GM18511 (cell line): ENCODE measurements around the gene WDR7.

Experiments used
- ATAC-seq: cut with Tn5 transposase; IDR thresholded peaks from one replicate; pipeline ENCODE4 v1.9.1; 2021; ENCODE audit warnings: mild to moderate bottlenecking, moderate library complexity; ENCODE audit not compliant: unreplicated experiment

The WDR7 gene

DNA sequence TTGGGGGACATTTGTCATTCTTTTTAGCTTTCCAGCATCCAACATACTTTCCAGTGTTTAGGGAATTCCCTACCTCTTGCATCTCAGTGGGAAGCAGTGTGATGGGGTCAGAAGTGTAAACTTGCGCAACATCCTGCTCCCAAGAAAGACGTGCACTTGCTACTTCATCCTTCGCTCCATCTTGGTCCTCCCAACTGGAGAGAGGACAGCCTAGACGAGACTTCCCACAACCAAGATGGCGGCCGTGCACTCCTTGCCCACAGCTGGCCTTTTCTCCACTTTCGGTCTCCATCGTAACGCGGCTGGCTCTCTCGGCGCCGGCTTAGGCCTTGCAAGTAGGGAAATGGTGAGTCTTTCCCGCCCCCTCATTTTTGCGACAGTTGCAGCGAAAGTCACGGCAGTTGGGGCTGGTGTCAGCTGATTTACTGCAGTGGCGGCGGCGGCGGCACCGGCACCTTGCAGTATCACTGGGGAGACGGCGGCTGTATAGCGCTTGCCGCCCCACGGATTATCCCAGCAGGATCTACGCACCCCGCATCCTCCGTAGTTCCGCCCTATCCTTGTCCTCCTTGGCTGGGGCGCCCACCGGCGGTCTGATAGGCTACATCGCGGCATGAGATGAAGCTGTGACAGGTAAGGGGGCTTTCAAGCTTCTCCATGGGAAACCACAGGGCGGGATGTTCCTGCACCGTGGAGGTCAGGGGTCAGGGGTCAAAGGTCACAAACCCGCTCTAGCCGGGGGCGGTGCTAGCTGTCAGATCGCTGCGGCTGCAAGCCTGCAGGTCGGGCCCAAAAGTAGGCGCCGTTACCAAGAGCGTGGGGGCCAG lies at the start of gene WDR7:
TSS of gene WDR7 (plus strand) at position 416 of the 827 bp plus-strand sequence. CDS start 21,157 bp downstream, outside the sequence.
- peak; percentile 98 for ATAC-seq

DNA sequence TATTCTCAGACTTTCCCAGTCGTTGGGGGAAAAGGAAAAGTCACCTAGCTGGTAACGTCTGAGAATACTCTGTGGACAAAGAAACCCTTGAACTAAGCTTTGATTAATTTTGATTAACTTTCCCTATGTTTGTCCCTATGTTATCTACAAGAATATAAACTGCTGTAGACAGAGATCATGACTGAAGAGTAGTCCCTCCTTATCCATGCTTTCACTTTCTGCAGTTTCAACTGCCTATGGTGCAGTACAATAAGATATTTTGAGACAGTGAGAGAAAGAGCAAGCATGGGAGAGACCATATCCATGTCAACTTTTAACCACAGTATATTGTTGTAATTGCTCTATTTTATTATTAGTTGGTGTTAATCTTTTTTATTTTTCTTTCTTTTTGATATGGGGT lies 44.5 kb upstream of the WDR7 start:
- no peak for ATAC-seq

DNA sequence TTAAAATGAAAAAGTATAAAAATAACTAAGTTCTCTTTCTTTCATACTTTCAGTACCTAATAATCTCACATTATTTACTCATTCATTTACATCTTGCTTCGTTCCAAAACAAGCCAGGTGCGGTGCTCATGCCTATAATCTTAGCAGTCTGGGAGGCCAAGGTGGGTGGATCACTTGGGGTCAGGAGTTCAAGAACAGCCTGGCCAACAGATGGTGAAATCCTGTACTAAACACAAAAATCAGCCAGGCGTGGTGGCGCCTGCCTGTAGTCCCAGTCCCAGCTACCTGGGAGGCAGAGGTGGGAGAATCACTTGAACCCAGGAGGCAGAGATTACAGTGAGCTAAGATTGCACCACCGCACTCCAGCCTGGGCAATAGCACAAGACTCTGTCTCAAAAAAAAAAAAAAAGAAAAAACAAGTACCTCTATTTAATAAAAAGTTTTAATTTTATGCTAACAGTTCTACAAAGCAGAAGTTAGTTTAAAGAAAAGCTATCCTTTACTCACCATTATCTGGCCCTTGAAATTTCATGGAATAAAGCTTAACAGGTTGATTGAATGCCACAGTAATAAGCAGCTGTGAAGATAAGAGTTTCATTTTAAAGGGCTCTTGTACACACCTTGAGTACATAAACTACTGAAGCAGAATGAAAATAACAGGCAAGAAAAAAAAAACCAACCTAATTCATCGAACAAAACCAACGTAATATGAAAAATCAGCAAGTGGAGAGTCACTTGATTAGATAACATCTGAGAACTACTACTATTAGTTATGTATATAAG lies 35.2 kb upstream of the WDR7 start:
- peak; percentile 61 for ATAC-seq

DNA sequence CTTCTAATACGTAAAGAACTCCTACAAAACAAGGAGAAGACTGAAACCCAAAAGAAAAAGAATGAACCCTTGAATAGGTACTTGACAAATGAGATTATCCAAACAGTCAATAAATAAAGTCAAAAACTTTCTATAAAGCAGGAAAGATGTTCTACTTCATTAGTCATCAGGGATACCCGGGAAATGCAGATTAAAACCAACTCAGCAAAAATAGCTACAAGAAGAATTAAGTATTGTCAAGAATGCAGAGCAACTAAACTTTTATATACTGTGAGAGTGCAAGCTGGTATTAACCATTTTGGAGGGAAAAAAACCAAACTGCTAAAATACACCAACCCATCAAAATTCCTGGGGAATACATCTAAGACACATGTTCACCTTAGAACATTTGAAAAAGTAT lies 23.2 kb upstream of the WDR7 start:
- ATAC-seq, result no peak

DNA sequence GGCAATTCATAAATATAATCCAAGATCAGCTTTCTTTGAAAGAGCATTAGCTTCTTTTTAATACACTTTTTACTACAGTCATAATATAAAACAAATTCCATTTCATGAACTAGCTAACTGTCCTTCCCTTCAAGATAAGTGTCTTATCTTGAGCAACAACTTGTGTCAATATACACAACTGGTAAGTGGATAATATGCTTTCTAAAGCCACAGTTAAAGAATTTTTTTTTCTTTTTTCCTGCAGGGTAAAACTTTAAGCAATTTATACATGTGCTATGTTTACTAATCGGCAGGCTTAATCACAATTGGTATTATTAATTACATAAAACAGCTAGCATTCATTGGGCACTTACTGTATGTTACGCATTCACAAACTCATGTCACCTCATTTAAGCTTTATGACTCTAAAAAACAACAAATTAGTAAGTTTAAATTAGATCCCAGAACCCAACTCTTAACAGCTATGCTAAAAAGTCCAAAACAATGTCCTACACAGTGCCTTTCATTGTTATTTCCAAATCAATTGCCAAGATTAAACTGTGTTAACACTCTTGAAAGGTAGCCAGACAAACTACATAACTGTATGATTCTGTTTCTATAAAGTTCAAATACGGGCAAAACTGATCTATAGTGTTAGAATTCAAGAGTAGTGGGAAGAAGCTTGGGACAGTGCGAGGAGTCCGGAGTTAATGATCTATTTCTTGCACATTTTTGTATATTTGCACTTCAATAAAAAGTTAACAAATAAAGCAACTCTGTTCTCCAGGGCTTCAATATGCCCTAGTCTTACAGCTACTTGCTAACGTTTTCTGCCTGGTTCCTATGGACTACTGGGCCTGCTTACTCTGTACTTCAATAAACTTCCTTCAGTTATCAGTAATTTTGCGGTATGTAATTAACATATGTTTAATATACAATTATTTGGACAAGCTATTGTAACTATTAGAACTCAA lies 18.8 kb upstream of the WDR7 start:
- no peak for ATAC-seq

DNA sequence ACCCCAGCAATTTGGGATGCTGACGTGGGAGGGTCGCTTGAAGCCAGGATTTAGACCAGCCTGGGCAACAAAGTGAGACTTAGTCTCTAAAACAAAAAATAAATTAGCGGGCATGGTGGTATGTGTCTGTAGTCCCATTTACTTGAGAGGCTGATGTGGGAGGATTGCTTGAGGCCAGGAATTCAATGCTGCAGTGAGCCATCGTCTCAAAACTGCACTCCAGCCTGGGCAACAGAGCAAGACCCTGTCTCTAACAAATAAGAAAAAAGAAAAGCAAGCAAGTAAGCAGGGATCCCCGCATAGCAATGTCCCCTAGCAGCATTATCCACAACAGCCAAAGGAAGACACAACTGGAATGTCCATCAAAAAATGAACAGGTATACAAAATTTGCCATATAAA lies 16.2 kb upstream of the WDR7 start:
- no peak for ATAC-seq

DNA sequence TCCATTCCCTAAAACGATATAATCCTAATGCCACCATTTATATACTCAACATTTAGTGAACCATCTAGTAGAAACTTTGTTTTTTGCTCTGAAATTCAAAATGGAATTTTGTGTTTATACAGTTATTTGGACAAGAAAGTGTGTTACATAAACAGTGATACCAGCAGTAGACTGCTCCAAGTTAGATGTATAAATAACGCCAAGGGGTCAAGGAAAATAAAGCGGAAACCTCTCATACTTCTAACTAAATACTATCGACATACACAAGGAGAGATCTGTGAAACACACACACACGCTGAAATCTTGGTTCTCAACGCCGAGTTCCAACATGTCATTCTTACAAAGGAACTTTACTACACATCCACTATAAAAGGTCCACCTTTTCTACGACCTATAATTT lies 14.0 kb upstream of the WDR7 start:
- ATAC-seq, result no peak

DNA sequence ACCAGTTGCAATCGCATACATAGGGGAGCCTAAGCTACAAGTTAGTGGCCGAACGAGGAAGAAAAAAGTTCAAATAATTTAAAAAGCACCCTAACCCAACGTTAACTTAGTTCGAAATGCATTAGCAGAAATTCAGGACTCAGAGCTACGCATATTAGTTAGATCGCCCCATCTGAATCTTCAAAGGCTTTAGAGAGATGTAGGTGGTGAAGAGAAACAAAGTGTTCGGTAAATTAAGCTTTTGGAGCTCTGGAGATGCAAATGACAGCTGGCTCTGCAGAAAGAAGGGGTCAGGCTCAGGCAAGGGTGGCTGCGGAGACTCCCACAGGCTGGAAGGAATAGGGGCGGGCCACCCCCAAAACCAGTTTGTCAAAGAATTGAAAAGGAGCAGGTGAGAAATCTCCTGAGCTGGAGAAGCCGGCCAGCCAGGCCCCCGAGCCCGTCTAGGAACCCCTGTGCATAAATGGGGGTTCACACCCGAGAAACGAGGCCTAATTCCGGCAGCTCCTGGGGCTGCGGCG lies 13.4 kb upstream of the WDR7 start:
- peak; percentile 22 for ATAC-seq

DNA sequence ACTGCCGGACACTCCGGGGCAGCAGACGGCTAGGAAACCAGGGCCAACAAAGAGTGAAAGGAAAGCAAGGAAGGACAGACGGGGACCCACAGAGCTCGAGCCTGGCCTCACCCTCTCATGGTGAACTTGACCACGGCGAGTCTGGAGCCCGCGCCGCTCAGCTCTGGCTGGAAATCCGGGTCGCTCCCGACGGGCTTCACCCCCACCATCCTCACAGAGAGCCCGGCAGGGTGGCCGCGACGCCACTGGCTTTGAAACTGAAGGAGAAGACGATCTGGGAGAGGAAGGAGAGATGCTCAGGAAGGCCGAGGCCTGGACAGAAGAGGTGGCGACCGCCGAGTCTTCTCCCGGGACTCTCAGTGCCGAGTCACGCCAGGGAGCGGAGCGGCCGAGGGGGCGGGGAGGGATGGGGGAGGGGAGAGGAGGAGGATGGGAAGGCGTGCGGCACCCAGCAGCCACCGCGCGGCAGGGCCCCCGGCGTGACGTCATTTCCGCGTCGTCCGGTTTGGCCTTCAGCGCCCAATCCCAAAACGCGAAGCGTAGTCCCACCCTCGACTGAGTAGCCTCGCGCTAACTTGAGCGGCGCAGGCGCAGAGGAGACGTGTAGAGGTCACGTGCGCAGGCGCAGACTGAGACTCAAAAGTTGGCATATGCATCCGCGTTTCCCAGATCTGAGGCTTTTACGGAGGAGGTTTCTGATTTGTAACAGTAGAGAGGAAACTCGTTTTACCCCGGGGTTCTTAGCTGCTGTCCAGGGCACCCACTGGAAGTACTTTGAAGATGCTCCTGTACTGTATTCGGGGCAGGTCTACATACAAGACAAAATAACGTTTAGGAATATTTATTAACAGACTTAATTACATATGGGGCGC lies 12.7 kb upstream of the WDR7 start, which contains the start of gene TXNL1:
TSS of gene TXNL1 (minus strand) at position 361 of the 872 bp plus-strand sequence. CDS start at position 209, 152 bp downstream.
- peak; percentile 96 for ATAC-seq

DNA sequence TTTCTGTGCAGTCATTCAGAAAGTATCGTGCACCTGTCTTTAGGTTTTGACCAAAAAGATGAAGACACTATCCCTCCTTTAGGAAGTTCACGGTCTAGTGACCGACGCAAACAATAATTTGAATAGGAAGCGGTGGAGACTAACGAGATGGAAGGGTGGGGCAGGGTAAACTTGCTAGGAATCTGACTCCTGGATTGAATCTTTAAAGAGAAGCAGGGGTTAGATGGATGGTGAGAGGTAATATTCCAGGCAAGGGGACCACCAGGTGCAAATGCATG lies 12.1 kb upstream of the WDR7 start:
- no peak for ATAC-seq

DNA sequence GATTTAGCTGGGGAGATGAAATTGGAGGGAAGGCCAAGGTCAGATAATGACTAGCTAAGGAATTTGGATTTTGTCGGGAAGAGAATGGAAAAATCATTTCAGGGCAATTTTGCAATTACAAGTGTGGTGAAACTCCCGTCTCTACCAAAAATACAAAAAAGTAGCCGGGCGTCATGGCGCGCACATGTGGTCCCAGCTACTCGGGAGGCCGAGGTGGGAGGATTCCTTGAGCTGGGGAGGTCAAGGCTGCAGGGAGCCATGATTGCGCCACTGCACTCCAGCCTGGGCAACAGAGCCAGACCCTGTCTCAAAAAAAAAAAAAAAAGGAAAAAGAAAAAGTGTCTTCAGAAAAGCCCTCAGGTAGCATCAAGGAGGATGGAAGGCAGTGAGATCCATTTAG lies 11.6 kb upstream of the WDR7 start:
- no peak for ATAC-seq

DNA sequence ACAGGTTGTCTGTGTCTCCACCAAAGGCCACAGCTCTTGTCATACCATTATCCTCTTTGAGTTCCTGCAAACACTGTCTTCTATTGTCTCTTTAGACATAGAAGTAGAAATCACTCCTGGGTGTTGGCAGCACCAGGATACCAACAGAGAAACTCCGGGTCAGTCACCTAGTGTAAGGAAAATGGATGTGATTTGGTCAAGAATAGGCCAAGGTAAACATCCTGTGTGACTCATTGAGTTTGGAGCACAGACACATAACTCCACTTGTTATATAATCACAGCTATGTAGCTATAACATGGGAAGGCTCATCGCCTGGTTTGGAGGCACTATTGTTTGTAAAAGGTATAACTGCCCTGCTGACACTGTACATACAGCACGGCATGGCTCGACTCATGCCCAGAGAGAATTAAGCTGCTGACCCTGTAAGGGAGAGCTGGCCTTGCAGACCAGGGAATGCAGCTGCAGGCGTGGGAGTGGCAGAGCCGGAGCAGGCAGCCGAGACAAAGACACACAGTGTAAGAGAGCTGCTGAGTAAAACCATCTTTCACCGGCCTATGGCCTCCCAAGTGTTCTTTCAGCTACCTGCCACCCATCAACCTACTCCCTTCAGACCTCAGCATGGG lies 9.3 kb upstream of the WDR7 start:
- ATAC-seq, result no peak

DNA sequence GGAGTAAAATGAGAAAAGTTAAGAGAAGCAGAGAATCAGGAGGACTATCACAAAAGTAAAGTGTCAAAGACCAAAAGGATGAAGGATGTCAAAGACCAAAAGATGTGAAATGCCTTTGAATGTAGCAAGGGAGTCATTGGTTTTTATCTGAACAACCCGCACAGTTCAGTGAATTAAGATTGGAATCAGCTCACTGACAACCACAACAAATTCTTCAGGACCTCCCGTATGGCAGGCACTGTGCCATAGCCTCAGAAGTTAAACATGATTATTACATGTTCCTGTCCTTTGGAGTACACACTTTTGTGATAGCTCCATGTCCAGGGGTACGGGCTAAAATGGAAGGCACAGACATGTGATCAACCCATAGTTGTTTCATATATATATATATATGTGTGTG lies 7.8 kb upstream of the WDR7 start:
- no peak for ATAC-seq

DNA sequence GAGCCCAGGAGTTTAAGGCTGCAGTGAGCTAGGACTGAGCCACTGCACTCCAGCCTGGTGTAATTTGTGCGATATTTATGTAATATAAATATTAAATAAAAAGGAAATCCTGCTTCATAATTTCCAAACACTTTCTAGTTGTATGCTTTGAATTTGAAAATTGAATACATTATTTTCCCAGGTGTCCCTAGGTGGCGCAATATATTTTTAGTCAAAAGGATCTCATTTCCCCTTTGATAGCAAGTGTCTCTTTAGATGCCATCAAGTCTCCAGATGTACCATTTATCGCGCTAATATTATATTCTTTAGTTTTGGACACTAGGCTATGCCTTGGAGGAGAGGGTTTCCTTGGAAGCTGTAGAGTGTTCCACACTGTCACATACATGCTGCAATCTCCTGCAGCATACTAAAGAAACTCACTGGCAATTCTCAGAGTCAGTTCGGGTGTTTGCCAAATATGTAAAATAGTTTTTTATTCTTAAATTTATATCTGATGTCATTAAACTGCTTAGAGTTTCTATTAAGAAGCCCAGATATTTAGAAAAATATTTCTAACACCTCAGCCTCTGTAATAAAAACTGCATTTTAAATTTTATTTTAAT lies 5.6 kb upstream of the WDR7 start:
- ATAC-seq, result no peak

DNA sequence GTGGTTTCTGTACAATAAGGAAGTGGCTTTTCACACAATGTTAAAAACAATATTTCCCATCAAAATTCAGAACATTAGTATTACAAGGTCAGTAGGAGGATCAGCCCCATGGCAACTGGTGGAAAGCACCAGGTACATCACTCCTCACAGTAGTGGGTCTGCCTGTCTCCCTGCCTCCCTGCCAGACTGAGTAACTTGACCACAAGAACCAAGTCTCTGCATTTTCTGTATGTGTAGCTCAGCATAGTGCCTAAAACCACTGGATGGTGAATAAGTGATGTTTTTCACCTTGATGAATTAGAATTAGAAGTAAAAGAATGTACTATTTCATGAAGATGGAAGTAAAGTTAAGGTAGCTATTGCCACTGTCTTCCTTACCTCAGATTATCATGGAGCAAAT lies 4.1 kb upstream of the WDR7 start:
- ATAC-seq, result no peak

DNA sequence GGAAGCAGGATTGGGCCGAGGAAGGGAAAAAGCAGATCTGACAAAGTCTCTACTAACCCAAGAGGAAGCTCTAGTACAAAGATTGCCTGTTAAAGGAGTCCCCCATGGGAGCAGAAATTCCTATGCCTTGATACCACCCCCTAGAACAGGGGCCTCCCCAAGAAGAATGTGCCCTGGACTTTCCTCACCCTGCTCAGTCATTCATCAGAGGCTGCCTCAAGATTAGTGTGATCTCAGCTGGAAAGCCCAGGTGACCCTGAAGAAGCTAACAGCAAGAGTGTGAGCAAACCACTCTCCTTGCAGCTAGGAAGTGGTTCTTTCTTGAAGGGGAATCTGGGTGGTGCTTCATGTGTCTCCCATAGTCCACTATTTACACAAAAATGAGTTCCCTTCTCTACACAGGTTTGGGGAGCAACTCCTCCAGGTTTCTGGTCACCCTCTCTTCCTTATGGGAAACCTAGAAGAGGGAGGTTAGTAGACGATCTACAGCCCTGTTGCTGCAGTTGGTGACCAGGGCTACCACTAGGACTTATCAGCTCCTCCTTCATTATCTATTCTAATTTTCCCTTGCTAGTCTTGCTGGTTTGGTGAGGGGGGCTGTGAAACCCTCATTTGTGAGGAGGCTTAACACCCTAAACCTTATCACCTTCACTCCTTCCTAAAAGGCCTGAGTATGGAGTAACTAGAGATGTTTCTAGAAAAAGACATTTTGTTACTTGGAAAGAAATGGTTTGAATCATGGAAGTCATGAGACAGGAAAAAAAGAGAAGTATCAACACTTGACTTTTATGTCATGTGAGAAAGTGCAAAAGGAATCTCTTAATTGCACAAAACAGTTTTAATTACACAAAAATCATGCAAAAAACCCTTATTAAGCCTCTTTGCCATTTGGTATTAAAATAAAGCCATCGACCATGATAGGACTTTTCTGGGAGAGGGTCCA lies 2.9 kb upstream of the WDR7 start:
- no peak for ATAC-seq

DNA sequence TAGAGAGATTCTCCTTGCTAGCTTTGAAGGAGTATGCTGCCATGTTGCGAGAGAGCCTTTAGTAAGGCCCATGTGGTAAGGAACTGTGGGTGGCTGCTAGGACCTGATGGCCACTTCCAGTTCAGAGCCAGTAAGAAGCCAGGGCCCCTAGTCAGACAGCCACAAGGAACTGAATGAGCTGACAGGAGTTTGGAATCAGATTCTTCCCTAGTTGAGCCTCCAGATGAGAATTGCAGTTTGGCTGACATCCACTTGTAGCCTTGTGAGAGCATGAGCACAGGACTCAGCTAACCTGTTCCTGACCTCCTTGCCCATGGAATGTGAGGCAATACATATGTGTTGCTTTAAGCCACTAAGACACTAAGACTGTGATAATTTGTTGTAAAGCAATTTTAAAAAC lies 1.2 kb upstream of the WDR7 start:
- no peak for ATAC-seq

DNA sequence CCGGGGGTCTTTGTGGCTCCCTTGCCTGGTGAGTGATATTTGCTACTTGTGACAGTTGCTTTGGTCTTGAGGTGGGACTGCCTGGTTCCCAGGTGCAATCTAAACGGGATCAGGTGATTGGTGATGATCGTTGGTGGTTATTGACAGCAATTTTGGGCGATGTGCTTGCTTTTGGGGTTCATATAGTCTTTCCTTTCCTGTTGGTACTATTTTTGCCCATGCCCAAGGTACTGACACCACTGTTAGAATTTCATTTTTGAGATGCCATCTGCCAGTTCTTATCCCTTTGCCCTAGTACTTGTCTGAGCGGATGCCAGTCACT lies 573 bp downstream of the WDR7 start:
- ATAC-seq, result no peak
